ENCODE measurements around the gene PIP4K2A. TPM values are rescaled to one million over a fixed set of nuclear protein-coding genes. Genes with fewer than 3 reads are reported as not detected.
"Not testable (repeated sequence)": the region's sequence is repeated elsewhere in the genome, so short reads cannot be mapped to it uniquely, and the experiment has no call there.

PIP4K2A gene
- total RNA-seq, 1 experiment from 2014 or later, result 24.2 TPM

- no peak overlapping the region for H3K27ac Mint-ChIP-seq (ENCODE audit: unreplicated experiment)
- H3K4me1 Mint-ChIP-seq (ENCODE audit: low read depth, unreplicated experiment), result peaks cover 8% of the 10 kb centered on the region
- no peaks in the 10 kb centered on the region for H3K9me3 Mint-ChIP-seq (ENCODE audit: low read depth, unreplicated experiment)
- peaks cover 8% of the 10 kb centered on the region for H3K36me3 Mint-ChIP-seq (ENCODE audit: insufficient read depth, unreplicated experiment)
- TF ChIP-seq CTCF (IDR thresholded peaks at IDR 0.05; ENCODE audit: unreplicated experiment), result no peak
- intact Hi-C loops (cut with micrococcal nuclease; ENCODE audit: unreplicated experiment), result loop anchor here (10.0 kb wide), 1 partner anchor 265 kb away; no protein-coding TSS in a partner anchor
- H3K27me3 Mint-ChIP-seq (ENCODE audit: unreplicated experiment), result no peaks in the 10 kb centered on the region
- CTCF ChIA-PET, result no interaction called here
- DNase-seq, result no peak
- no TSS peak for BruUV-seq (replicated peaks)
- H3K4me3 Mint-ChIP-seq (ENCODE audit: low read depth, unreplicated experiment), result no peak overlapping the region
Observed at GRCh38 chr10:22719406-22720042, 5.1 kb upstream of the PIP4K2A start.

GRCh38 chr10:22718659-22719058 is 4.3 kb upstream of the PIP4K2A start:
- BruUV-seq (replicated peaks); H3K27ac Mint-ChIP-seq (ENCODE audit: unreplicated experiment); H3K4me3 Mint-ChIP-seq (ENCODE audit: low read depth, unreplicated experiment); H3K27me3 Mint-ChIP-seq (ENCODE audit: unreplicated experiment); DNase-seq; H3K9me3 Mint-ChIP-seq (ENCODE audit: low read depth, unreplicated experiment); H3K4me1 Mint-ChIP-seq (ENCODE audit: low read depth, unreplicated experiment); CTCF ChIA-PET: not testable (repeated sequence)
- peaks cover 14% of the 10 kb centered on the region for H3K36me3 Mint-ChIP-seq (ENCODE audit: insufficient read depth, unreplicated experiment)
- intact Hi-C loops (cut with micrococcal nuclease; ENCODE audit: unreplicated experiment), result loop anchor here (10.0 kb wide), 1 partner anchor 266 kb away; no protein-coding TSS in a partner anchor

- H3K27me3 Mint-ChIP-seq (ENCODE audit: unreplicated experiment), result no peaks in the 10 kb centered on the region
- BruUV-seq (replicated peaks), result no TSS peak
Observed at GRCh38 chr10:22717728-22718127, 3.4 kb upstream of the PIP4K2A start.

DNA sequence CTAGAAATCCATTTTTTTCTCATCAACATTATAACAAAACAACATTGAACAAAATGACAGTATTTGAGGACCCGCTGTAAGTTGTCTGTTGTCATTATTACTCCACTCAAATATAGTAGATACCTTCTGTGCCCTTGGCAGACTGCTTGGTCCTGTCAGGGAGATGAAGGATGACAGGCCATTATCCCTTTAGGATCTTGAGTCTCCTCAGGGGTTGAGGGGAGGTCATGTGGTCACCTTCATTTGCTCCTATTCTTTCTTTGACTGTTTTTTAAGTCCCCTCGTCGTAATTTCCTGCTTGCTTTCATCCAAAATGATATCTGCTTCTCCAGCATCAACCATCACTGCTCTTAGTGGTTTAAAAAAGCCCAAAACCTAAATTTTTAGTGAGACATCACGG is 2.6 kb upstream of the PIP4K2A start:
- H3K4me3 Mint-ChIP-seq (ENCODE audit: low read depth, unreplicated experiment), result no peak overlapping the region
- no TSS peak for BruUV-seq (replicated peaks)
- TF ChIP-seq CTCF (IDR thresholded peaks at IDR 0.05; ENCODE audit: unreplicated experiment), result no peak
- peaks cover 25% of the 10 kb centered on the region for H3K36me3 Mint-ChIP-seq (ENCODE audit: insufficient read depth, unreplicated experiment)
- no peaks in the 10 kb centered on the region for H3K27me3 Mint-ChIP-seq (ENCODE audit: unreplicated experiment)
- no peak for DNase-seq
- intact Hi-C loops (cut with micrococcal nuclease; ENCODE audit: unreplicated experiment), result loop anchor here (10.0 kb wide), 1 partner anchor 268 kb away; no protein-coding TSS in a partner anchor
- no peaks in the 10 kb centered on the region for H3K9me3 Mint-ChIP-seq (ENCODE audit: low read depth, unreplicated experiment)
- CTCF ChIA-PET, result interaction anchor here (0.7 to 1.1 kb wide), 3 partner anchors 11 to 901 kb away, joined by 3 to 4 read pairs (median 3); no protein-coding TSS in a partner anchor
- H3K27ac Mint-ChIP-seq (ENCODE audit: unreplicated experiment), result no peak overlapping the region
- peaks cover 8% of the 10 kb centered on the region for H3K4me1 Mint-ChIP-seq (ENCODE audit: low read depth, unreplicated experiment)

More at GRCh38 chr10:22717728-22718127, 3.4 kb upstream of the PIP4K2A start:
- Mint-ChIP-seq H3K36me3 (ENCODE audit: insufficient read depth, unreplicated experiment) (peaks cover 24% of the 10 kb centered on the region), H3K4me1 (ENCODE audit: low read depth, unreplicated experiment) (peaks cover 8% of the 10 kb centered on the region), H3K9me3 (ENCODE audit: low read depth, unreplicated experiment) (no peaks in the 10 kb centered on the region), H3K4me3 (ENCODE audit: low read depth, unreplicated experiment) (no peak overlapping the region), H3K27ac (ENCODE audit: unreplicated experiment) (no peak overlapping the region)
- intact Hi-C loops (cut with micrococcal nuclease; ENCODE audit: unreplicated experiment), result loop anchor here (10.0 kb wide), 1 partner anchor 267 kb away; no protein-coding TSS in a partner anchor
- DNase-seq, result no peak
- CTCF ChIA-PET, result interaction anchor here (0.7 to 1.1 kb wide), 2 partner anchors 12 to 16 kb away, joined by 3 to 4 read pairs; no protein-coding TSS in a partner anchor
- no peak for TF ChIP-seq CTCF (IDR thresholded peaks at IDR 0.05; ENCODE audit: unreplicated experiment)

DNA sequence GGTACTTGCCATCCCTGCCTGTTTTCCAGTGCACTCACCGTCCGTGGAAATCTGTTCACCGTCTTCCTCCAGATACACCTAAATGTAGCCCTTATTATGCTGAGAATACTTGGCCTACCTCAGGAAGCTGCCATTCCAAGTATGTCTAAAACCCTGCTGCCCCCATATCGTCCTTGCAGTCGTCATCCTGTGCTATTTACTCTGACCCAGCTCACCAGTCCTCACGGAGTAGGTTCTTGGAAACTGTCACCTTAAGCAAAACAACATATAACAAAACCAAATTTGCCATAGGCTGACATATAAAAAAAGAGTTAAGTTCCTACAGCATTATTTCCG is 880 bp upstream of the PIP4K2A start:
- BruUV-seq (replicated peaks), result no TSS peak
- intact Hi-C loops (cut with micrococcal nuclease; ENCODE audit: unreplicated experiment), result loop anchor here (10.0 kb wide), 1 partner anchor 270 kb away; no protein-coding TSS in a partner anchor
- CTCF ChIA-PET, result no interaction called here
- Mint-ChIP-seq H3K27ac (ENCODE audit: unreplicated experiment) (peak overlapping the region; percentile 21), H3K27me3 (ENCODE audit: unreplicated experiment) (no peaks in the 10 kb centered on the region), H3K4me1 (ENCODE audit: low read depth, unreplicated experiment) (peaks cover 18% of the 10 kb centered on the region), H3K4me3 (ENCODE audit: low read depth, unreplicated experiment) (peak overlapping the region; percentile 76), H3K36me3 (ENCODE audit: insufficient read depth, unreplicated experiment) (peaks cover 25% of the 10 kb centered on the region), H3K9me3 (ENCODE audit: low read depth, unreplicated experiment) (no peaks in the 10 kb centered on the region)
- TF ChIP-seq CTCF (IDR thresholded peaks at IDR 0.05; ENCODE audit: unreplicated experiment), result no peak
- no peak for DNase-seq

All from Calu3 (cell line).